ENCODE results near the gene CPNE5.

DNA sequence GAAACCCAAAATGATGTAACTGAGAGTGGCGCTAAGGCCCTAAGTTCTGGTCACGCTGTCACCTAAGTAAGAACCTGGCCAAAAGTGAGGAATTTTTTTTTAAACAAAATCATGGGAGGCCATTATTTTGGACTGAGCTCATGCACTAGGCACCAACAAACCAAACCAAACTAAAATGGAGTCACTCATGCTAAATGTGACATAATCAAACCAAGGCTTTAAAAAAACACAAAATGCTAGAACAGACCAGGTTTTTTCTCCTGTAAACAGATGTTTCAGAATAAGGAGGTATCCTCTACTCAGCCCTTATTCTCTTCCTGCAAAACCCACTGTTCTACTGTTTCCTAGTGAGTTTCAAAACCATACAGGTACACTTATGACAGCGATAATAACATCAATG is 45.4 kb upstream of the CPNE5 start:
- TF ChIP-seq, protein P1, sequence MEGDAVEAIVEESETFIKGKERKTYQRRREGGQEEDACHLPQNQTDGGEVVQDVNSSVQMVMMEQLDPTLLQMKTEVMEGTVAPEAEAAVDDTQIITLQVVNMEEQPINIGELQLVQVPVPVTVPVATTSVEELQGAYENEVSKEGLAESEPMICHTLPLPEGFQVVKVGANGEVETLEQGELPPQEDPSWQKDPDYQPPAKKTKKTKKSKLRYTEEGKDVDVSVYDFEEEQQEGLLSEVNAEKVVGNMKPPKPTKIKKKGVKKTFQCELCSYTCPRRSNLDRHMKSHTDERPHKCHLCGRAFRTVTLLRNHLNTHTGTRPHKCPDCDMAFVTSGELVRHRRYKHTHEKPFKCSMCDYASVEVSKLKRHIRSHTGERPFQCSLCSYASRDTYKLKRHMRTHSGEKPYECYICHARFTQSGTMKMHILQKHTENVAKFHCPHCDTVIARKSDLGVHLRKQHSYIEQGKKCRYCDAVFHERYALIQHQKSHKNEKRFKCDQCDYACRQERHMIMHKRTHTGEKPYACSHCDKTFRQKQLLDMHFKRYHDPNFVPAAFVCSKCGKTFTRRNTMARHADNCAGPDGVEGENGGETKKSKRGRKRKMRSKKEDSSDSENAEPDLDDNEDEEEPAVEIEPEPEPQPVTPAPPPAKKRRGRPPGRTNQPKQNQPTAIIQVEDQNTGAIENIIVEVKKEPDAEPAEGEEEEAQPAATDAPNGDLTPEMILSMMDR (IDR thresholded peaks at IDR 0.05) = no peak
- TF ChIP-seq POLR2A (IDR thresholded peaks at IDR 0.05) = no peak
